GM13976 (cell line): Measurements from ENCODE around the gene SUN3.

ENCODE experiments used
- DNase-seq: peaks from one replicate; pipeline ENCODE4 v3.0.0; 2012; ENCODE audit warnings: low spot score
- in situ Hi-C: fragments of 300-500 bp; cut with MboI; formaldehyde crosslinking; loops from one replicate; pipeline ENCODE4 v1.12.0; 2022; ENCODE audit warnings: low sequenced_read_pairs, mixed read lengths, inconsistent platforms; ENCODE audit not compliant: unreplicated experiment
- TF ChIP-seq, protein P1 (sequence below): IDR thresholded peaks from 2 replicates; pipeline ENCODE4 v1.5.1; 2012; ENCODE audit warnings: borderline replicate concordance, mild to moderate bottlenecking; ENCODE audit not compliant: insufficient read depth; ENCODE audit errors: extremely low read depth, missing control alignments, control extremely low read depth

The SUN3 gene

DNA sequence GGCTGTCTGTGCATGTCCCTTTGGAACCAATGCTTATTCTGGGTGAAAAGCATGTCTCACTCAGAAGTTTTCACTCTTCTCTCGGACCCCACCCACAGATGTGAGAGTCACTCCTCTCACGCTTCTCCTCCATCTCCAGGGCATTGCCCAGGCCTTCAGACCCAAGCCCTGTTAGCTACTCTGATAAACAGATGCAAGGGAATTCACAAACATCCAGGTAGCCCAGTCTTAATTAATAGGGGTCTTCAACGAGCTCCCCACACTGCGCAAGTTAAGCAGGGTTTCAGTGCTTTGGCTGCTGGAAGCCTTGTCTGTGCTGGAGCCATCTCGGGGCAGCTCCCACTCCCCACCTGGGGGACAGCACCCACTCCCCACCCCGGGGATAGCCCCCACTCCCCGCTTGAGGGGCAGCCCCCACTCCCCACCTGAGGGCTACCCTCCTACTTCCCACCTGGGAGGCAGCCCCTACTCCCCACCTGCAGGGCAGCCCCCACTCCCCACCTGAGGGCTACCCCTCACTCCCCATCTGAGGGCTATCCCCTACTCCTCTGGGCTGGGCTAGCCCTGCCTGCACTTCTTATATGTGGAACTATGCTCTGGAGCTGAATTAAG, 89.4 kb downstream of the SUN3 start:
- in situ Hi-C loops = loop anchor here (10.0 kb wide), 1 partner anchor 175 kb away; no protein-coding TSS in a partner anchor
- DNase-seq = no peak
- TF ChIP-seq, protein P1, sequence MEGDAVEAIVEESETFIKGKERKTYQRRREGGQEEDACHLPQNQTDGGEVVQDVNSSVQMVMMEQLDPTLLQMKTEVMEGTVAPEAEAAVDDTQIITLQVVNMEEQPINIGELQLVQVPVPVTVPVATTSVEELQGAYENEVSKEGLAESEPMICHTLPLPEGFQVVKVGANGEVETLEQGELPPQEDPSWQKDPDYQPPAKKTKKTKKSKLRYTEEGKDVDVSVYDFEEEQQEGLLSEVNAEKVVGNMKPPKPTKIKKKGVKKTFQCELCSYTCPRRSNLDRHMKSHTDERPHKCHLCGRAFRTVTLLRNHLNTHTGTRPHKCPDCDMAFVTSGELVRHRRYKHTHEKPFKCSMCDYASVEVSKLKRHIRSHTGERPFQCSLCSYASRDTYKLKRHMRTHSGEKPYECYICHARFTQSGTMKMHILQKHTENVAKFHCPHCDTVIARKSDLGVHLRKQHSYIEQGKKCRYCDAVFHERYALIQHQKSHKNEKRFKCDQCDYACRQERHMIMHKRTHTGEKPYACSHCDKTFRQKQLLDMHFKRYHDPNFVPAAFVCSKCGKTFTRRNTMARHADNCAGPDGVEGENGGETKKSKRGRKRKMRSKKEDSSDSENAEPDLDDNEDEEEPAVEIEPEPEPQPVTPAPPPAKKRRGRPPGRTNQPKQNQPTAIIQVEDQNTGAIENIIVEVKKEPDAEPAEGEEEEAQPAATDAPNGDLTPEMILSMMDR = no peak

DNA sequence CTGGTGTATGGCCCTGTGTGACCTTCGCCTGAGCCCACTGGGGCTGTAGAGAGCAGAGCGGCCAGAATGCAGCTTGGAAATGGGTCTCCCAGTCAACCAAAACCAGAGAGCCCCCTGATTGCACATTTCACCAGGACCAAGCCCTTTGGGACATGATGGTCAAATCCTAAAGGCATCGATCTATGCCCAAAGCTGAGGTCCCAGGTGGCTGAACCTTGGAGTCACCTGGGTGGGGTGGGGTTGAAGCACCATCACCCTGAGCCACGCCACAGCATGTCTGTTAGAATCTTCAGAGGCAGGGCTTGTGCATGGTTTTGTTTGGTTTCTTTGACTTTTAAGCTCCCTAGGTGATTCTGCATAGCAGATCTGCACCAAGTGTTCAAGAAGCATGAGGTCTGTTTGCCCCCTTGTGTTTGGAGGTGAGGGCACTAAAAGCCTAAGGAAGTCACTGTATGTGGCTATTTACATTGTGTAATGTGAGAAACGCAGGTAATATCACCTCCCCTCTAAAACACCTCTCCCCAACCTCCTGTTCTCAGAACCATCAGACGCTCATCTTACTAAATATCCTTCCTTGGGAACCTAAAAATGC, 90.2 kb downstream of the SUN3 start:
- in situ Hi-C loops = no loop called here
- TF ChIP-seq, protein P1 = no peak
- no peak for DNase-seq

DNA sequence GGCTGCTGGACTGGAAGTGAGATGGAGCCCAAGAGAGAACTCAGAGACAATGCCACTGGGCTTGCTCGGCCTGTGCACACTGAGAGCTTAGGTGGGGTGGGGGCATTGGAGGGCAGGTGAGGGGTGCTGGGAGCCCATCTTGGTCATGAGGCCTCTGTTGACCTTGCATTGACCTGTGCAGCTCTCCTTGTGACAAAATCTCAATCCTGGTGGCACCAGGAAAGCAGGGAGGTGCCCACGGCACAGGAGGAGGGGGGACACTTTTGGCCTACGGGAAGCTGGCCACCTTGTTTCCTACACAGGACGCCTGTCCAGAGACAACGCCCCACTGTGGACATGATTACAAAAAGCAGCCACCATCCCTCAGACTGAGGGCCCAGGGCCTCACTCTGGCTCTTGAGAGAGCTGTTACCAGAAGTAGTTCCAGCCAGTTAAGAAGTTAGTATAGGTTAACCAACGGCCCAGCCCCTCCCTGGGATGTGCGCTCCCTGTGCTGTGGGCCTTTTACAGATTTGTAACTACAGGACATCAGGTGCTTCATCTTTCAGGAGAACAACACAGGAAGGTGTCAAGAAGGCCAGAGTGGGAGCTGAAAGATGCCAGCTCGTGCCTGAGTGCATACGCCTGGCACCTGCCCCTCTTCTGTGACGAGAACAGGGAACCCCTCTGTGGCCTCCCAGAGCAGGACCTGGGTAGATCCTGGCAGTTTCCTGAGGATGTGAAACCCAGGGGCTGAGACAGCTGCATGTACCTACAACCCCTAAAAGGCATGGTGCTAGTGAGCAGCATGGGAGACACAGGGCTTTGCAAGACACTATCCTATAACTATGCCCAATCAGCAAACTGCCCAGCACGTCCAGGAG, 91.0 kb downstream of the SUN3 start:
- TF ChIP-seq, protein P1 = no peak
- peak; percentile 55 for DNase-seq
- in situ Hi-C loops = no loop called here
